GM12874 (cell line): ENCODE data around the gene HIRA.

Experiments
- CTCF ChIP-seq: IDR thresholded peaks from 2 replicates; pipeline ENCODE4 v1.5.1; 2011; ENCODE audit warnings: low read depth, mild to moderate bottlenecking, control low read depth, low read length, moderate library complexity; ENCODE audit not compliant: insufficient read depth

HIRA gene

GRCh38 chr22:19394274-19395050, 37.1 kb downstream of the HIRA start:
- no peak for TF ChIP-seq CTCF

- TF ChIP-seq CTCF, result no peak
These were observed 37.8 kb downstream of the HIRA start for GRCh38 chr22:19393704-19394103.

- no peak for TF ChIP-seq CTCF
These were observed 44.0 kb downstream of the HIRA start for GRCh38 chr22:19387575-19387974.

- TF ChIP-seq CTCF, result no peak
These were observed 44.5 kb downstream of the HIRA start for GRCh38 chr22:19387038-19387437.

GRCh38 chr22:19386248-19386647, 45.3 kb downstream of the HIRA start:
- no peak for TF ChIP-seq CTCF

GRCh38 chr22:19385221-19385906, 46.2 kb downstream of the HIRA start:
- TF ChIP-seq CTCF, result no peak

GRCh38 chr22:19383292-19383691, 48.2 kb downstream of the HIRA start:
- TF ChIP-seq CTCF, result no peak
